HG03060 (cell line): ENCODE results near the gene RAB40B.
"Not testable (repeated sequence)": the region's sequence is repeated elsewhere in the genome, so short reads cannot be mapped to it uniquely, and the experiment has no call there.

Source experiments
- ATAC-seq: cut with Tn5 transposase; IDR thresholded peaks from one replicate; pipeline ENCODE4 v1.9.1; 2021; ENCODE audit warnings: low read depth, moderate number of reproducible peaks; ENCODE audit not compliant: unreplicated experiment

The RAB40B gene

DNA sequence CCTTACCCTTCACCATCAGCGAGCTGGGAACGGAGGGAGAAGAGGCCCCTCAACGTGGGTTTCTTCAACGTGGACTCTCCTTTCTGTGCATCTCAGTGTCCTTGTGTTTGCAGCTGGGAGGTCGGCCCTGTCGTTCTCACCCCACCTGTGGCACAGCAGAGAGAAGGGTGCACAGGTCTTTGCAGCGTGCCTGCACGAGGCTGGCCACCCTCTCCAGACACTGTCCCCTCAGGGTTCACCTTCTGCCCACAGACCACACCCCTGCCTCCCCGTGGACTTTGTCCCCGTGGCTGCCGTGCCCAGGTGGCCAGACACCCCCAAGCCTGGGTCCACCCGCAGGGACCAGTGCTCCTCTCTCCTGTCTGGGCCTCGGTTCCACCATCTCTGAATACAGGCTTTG, 43.0 kb downstream of the RAB40B start:
- ATAC-seq = no peak

DNA sequence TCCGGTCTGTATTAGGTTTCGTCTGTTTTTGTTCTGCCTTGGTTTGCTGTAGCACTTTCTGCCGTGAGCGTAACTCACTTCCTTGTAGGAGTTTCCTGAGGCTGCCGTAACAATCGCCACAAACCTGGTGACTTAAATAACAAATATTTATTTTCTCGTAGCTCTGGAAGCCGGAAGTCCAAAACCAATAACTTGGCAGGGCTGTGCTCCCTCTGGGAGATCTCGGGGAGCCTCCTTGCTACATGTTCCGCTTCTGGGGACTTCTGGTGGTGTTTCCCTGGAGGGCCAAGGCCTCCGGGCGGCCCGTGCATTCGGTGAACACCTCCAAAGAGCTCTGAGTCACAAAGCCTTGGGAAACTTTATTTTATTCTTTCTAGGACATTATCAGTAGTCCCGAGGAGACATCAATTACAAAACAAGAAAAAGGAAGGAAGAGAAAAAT, 43.4 kb downstream of the RAB40B start:
- ATAC-seq = no peak

DNA sequence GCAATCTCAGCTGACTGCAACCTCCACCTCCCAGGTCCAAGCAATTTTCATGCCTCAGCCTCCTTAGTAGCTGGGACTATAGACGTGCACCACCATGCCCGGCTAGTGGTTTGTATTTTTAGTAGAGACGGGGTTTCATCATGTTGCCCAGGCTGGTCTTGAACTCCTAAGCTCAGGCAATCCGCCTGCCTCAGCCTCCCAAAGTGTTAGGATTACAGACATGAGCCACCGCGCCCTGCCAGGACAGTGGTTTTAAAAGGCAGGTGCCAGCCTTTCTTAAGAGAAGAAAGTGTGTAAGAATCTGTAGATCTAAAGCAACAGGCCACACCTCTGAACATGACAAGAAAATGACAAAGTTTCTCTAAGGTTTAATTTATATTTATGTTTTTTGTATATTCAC, 43.9 kb downstream of the RAB40B start:
- ATAC-seq = not testable (repeated sequence)

DNA sequence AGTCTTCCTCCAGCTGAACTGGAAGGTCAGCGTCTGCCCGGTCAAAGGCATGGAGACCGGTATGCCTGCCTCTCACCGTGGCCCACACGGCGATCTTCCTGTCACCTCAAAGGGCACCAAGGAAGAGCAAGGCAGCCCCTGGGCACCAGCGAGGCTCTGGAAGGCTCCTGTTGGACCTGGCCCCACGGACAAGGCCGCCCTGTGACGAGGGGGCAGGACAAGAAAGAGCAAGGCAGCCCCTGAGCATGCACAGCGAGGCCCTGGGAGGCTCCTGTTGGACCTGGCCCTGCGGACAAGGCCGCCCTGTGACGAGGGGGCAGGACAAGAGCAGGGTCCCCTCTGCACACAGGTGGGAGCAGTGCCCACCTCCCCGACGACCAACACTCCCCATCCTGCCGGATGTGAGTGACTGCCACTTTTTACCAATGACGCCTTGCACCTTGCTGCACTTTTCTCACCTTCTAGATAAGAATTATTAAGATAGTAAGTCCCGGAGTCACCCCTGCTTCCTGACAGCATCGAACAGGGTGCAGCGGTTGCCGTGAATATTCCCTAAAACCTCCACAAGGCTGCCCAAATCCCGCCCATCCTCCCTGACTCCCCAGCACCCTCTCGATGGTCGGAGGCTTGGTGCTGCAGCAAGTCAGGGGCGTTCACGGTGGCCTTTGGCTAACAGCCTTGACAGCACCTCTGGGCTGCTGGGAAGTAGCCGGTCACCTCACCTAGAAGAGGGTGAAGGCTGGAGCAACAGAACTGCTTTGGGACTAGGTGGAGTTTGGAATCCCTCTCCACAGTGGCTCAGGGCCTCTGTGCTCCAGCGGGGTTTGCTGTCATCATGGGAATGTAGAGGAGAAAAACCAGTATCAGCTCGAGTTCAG, 44.6 kb downstream of the RAB40B start:
- ATAC-seq = no peak

GRCh38 chr17:82650723-82651122, 47.8 kb downstream of the RAB40B start:
- no peak for ATAC-seq

DNA sequence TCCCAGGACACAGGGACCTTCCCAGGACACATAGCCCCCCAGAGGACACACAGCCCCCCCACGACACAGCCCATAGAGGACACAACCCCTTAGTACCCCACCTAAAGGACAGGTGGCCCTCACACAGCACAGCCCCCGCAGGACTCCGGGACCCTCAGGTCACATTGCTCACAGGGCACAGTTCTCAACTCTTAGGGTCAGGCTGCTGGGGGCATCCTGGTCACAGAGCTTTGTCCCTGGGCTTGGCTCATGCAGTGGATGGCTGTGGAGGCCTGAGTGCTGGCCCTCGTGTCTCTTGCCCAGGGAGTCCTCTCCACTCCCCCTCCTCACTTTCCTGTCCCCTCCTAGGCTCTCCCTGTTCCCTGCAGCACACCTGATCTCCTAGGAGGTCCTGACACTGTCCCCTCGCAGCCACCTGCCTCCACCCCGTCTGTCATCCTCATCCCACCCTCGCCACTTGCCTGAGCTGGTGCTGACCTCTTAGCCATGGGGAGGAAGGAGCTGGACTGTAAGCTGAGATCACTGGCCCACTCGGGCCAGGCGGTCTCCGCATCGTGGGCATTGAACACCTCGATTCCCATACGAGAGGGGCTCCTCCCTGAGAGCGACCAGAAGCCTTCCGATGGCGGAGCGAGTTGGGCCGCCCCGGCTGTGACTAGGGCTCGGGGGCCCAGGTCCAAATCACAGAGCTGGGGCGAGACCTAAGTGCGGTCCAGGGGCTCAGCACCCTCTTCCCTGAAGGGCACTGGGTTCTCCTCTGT, 48.8 kb downstream of the RAB40B start:
- ATAC-seq = no peak

DNA sequence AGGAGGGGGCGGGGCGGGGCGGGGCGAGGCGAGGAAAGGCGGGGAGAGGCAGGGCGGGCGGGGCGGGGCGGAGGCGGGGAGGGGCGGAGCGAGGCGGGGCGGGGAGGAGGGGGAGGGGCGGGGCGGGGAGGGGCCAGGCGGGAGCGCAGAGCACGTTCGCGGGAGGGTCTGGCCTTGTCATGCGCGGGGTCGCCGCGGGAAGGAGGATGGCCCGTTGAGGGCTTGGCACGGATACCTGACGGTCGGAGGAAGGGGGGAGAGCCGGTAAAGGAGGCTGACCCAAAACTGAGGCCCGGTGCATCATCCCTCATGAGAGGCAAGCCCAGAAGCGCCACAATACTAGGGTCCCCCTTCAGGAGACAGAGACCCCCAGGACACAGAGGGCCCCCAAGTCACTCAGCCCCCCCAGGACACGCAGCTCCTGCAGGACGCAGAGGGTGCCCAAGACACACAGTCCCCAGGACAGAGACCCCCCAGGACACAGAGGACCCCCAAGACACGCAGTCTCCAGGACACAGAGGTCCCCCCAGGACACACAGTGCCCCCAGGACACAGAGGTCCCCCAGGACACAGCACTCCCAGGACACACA, 49.7 kb downstream of the RAB40B start:
- ATAC-seq = no peak

DNA sequence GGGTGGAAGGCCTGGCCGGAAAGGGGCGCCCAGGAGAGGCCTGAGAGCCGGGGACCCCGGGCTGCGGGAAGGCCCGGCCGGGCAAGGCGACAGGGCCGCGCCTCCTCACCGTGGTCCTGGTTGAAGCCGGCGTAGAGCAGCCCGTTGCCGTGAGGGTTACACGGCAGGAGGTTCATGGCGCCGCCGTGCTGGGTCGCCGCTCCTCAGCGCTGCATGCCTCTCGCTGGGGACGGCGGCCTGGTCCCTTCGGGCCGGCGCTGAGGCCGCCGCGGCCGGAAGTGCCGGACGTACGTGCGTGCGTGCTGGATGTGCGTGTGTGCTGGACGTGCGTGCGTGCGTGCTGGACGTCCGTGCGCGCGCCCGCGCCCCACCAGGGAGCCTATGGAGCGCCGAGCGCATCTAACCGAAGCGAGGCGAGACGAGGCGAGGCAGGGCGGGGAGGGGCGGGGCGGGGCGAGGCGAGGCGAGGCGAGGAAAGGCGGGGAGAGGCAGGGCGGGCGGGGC, 50.3 kb downstream of the RAB40B start, which contains the start of gene WDR45B:
Gene WDR45B, minus strand, starts transcription at position 280 of the 504 bp plus-strand sequence. Its CDS starts 104 bp downstream, at position 176.
- peak; percentile 60 for ATAC-seq

DNA sequence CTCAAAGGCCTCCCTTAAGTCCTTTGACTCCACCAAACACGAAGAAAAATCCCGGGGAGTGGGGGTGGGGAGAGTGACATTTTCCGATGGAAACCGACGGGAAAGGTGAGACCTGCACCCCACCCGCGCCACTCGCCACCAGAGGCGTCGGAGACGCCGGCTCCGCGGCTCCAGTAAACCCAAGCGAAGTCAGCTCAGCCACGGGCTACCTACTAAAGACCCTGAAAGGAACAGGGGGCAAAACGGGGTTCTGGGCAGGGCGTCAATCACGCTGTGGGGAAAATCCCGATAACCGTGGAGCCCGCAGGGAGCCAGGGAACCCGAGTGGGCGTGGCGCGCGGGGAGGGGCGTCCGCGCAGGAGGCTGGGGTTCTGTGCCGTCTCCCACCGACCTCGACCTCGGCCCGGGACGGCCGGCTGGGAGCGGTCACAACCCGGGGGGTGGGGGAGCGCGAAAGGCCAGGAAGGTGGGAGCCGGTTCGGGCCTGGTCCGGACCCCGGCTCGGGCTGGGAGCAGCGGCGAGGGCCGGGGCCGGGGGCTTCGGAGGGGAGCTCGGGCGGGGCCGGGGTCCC, 50.8 kb downstream of the RAB40B start:
- peak; percentile 18 for ATAC-seq

- no peak for ATAC-seq
Observed at GRCh38 chr17:82645516-82645915, 53.0 kb downstream of the RAB40B start.

DNA sequence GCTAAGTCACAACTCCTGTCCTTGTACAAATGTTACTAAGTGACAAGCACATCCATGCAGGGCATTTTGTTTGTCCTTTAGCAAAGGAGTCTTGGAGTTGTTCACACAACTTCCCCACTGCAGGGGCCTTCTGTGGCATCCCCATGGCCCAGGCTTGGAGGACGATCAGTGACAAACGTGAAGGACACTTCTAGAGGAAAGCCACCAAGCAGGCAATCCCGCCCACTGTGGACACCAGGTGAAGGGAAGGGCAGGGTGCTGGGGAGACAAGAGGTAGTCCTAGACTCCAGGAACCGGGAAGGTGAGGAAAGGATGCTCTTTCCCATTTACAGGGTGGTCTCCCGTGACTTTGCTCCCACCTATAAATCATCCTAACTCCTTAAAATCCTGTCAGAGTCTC, 54.4 kb downstream of the RAB40B start:
- no peak for ATAC-seq

DNA sequence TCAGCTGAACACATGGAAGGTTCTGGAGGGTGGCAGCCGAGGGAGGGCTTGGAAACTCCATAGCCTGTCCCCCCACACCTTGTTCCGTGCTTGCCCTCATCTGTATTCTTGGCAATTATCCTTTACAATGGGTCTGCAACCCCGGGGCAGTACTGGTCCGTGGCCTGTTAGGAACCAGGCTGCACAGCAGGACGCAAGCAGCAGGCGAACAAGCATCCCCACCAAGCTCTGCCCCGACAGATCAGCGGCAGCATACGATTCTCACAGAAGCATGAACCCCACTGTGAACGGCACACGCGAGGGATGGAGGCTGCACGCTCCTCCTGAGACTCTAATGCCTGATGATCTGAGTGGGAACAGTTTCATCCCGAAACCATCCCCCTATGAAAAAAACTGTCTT, 56.5 kb downstream of the RAB40B start:
- no peak for ATAC-seq

GRCh38 chr17:82640036-82640435, 58.5 kb downstream of the RAB40B start:
- no peak for ATAC-seq

- ATAC-seq = no peak
Observed at GRCh38 chr17:82639628-82640027, 58.9 kb downstream of the RAB40B start.

GRCh38 chr17:82638183-82638773, 60.2 kb downstream of the RAB40B start:
- ATAC-seq = no peak

DNA sequence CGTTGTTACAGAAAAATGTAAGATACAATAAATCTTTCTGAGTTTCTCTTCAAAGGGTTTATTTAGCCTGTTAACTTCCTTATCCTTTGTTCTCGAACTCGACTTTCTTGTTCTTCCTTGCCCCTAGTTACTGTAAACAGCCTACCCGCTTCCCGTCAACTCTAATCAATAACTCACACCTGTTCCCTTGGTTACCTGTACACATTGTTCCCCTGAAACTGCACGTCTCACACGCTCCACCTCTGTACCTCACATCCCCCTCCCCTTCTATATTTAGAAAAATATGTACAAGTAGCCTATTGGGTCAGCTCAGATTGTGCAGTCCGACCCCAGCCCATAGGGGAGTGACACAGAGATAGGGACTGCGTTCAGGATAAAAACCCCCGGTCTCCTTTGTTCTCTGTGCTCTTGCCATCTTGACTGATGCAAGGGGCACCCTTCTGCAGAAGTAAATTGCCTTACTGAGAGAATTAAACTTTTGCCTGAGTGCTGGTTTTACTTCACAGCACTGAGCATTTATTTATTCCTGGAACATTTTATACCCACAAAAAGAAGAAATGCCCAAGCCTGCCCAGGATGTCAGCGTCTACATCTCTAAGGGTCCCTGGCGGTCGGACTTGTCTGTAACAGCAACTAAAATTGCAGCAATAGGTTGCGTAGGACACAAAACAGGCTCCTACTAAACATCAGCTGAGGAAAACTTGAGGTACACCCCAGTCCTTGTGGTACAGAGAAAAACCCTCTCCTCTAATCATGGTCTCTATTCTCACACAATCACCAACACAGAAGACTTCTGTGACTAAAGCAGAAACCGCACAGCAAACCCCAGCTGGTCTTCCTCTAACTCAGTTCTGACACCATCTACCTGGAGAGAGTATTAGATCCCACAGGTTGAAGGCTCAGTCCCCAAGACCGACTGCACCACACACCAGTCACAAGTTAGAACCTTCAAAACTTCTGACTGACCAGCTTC, 61.6 kb downstream of the RAB40B start:
- ATAC-seq = no peak

GRCh38 chr17:82633343-82633742, 65.2 kb downstream of the RAB40B start:
- no peak for ATAC-seq

- no peak for ATAC-seq
Observed at GRCh38 chr17:82632451-82632850, 66.0 kb downstream of the RAB40B start.

- ATAC-seq = no peak
Observed at GRCh38 chr17:82631544-82631943, 67.0 kb downstream of the RAB40B start.
